DND-41 (cell line): Measurements from ENCODE around the gene MLF2.
A peak's percentile ranks its signal among the peaks of the same experiment; 100 is the strongest.

Experiments
- ATAC-seq: fragments of 200-7000 bp; cut with Tn5 transposase; 3 replicates; pipeline ENCODE4 v1.9.1; 2021; ENCODE audit warnings: low read depth; ENCODE audit not compliant: insufficient read depth
- DNase-seq: peaks from one replicate; pipeline ENCODE4 v3.0.0-alpha.2; 2020
- H2AFZ ChIP-seq: 2 replicates; pipeline ENCODE4 v1.6.0; 2012; ENCODE audit warnings: low read depth, low read length
- H3K27ac ChIP-seq: 2 replicates; pipeline ENCODE4 v1.5.1; 2012; ENCODE audit warnings: low read length, inconsistent platforms
- H3K27me3 ChIP-seq: fragments of 200-600 bp; sonication (generic); 2 replicates; pipeline ENCODE4 v1.6.0; 2012; ENCODE audit warnings: low read length, mild to moderate bottlenecking, inconsistent platforms; ENCODE audit not compliant: insufficient read depth, poor library complexity
- H3K36me3 ChIP-seq: 2 replicates; pipeline ENCODE4 v1.5.1; 2012; ENCODE audit warnings: low read length, inconsistent platforms; ENCODE audit not compliant: insufficient read depth
- H3K4me1 ChIP-seq: 2 replicates; pipeline ENCODE4 v1.5.1; 2012; ENCODE audit warnings: mild to moderate bottlenecking, low read length; ENCODE audit not compliant: insufficient read depth
- H3K4me2 ChIP-seq: 2 replicates; pipeline ENCODE4 v1.6.0; 2012; ENCODE audit warnings: mild to moderate bottlenecking, moderate library complexity, low read length, inconsistent platforms; ENCODE audit not compliant: insufficient read depth
- H3K4me3 ChIP-seq, 2 experiments: fragments of 200-600 bp in 1 of 2; shearing (Covaris generic) in 1 of 2; 2 replicates each; pipeline ENCODE4 v1.5.1; 2012 to 2016; ENCODE audit warnings: inconsistent platforms in 2 of 2, low read length in 2 of 2, mild to moderate bottlenecking in 2 of 2, low read depth in 1 of 2, moderate library complexity in 1 of 2
- H3K79me2 ChIP-seq: 2 replicates; pipeline ENCODE4 v1.6.0; 2012; ENCODE audit warnings: low read length, inconsistent platforms; ENCODE audit not compliant: insufficient read depth
- H3K9ac ChIP-seq: 2 replicates; pipeline ENCODE4 v1.6.0; 2012; ENCODE audit warnings: low read depth, mild to moderate bottlenecking, inconsistent platforms, low read length, moderate library complexity
- H3K9me3 ChIP-seq: 2 replicates; pipeline ENCODE4 v1.5.1; 2012; ENCODE audit warnings: low read length, moderate library complexity, mild to moderate bottlenecking, inconsistent platforms; ENCODE audit not compliant: insufficient read depth, severe bottlenecking
- H4K20me1 ChIP-seq: 2 replicates; pipeline ENCODE4 v1.6.0; 2012; ENCODE audit warnings: low read length; ENCODE audit not compliant: insufficient read depth
- CTCF ChIP-seq: IDR thresholded peaks from 2 replicates; pipeline ENCODE4 v1.5.1; 2012; ENCODE audit warnings: borderline replicate concordance, low read length, moderate library complexity, mild to moderate bottlenecking; ENCODE audit not compliant: poor library complexity, severe bottlenecking; ENCODE audit errors: extremely low read depth
- EZH2 ChIP-seq: IDR thresholded peaks from 3 replicates; pipeline ENCODE4 v1.6.1; 2012; ENCODE audit warnings: borderline replicate concordance, low read depth, mild to moderate bottlenecking, moderate library complexity, low read length, inconsistent platforms; ENCODE audit not compliant: severe bottlenecking

MLF2 gene

GRCh38 chr12:6767353-6768319, 14.7 kb upstream of the MLF2 start:
- ATAC-seq, result no peak

GRCh38 chr12:6766651-6767349, 13.9 kb upstream of the MLF2 start:
- H3K27ac ChIP-seq, result no peak overlapping the region
- ATAC-seq (peak; percentile 74), DNase-seq (peak; percentile 48)
- H2AFZ ChIP-seq, result peak overlapping the region; percentile 80
- H3K36me3 ChIP-seq, result no peaks in the 10 kb centered on the region
- H3K4me1 ChIP-seq, result peaks cover 30% of the 10 kb centered on the region
- H3K4me2 ChIP-seq, result peak overlapping the region; percentile 88
- peak overlapping the region; percentile 61 for H3K9ac ChIP-seq
- H3K9me3 ChIP-seq, result no peaks in the 10 kb centered on the region
- peaks cover 58% of the 10 kb centered on the region for H3K27me3 ChIP-seq
- peak overlapping the region; percentile 24 to 62; a peak in 3 of 4 replicates for H3K4me3 ChIP-seq
- TF ChIP-seq CTCF, result peak; percentile 72
- TF ChIP-seq EZH2, result peak; percentile 82
- H4K20me1 ChIP-seq, result peaks cover 11% of the 10 kb centered on the region
- H3K79me2 ChIP-seq, result no peaks in the 10 kb centered on the region

More at GRCh38 chr12:6767353-6768319, 14.7 kb upstream of the MLF2 start:
- peaks cover 30% of the 10 kb centered on the region for H3K4me1 ChIP-seq
- H3K9me3 ChIP-seq, result no peaks in the 10 kb centered on the region
- peak overlapping the region; percentile 24 to 62; a peak in 3 of 4 replicates for H3K4me3 ChIP-seq
- H3K79me2 ChIP-seq, result no peaks in the 10 kb centered on the region
- peak overlapping the region; percentile 61 for H3K9ac ChIP-seq
- H4K20me1 ChIP-seq, result peaks cover 11% of the 10 kb centered on the region
- peak; percentile 2 for TF ChIP-seq EZH2
- no peak for TF ChIP-seq CTCF
- H3K36me3 ChIP-seq, result no peaks in the 10 kb centered on the region
- peak overlapping the region; percentile 88 for H3K4me2 ChIP-seq
- peaks cover 55% of the 10 kb centered on the region for H3K27me3 ChIP-seq
- no peak overlapping the region for H3K27ac ChIP-seq
- H2AFZ ChIP-seq, result peak overlapping the region; percentile 80; the same call in 1 of the 2 replicates
- DNase-seq, result no peak

GRCh38 chr12:6765634-6766581, 13.0 kb upstream of the MLF2 start, which contains the start of gene PTMS:
PTMS (plus strand) TSS chr12:6766363; CDS start chr12:6766706, 343 bp downstream.
- H3K4me2 ChIP-seq, result peak within 1 kb of the TSS; percentile 88
- TF ChIP-seq CTCF (no peak), EZH2 (peak; percentile 88)
- peaks cover 30% of the 10 kb centered on the region for H3K4me1 ChIP-seq
- ATAC-seq (peak; percentile 41), DNase-seq (peak; percentile 62)
- H3K27me3 ChIP-seq, result peaks cover 58% of the 10 kb centered on the region
- H4K20me1 ChIP-seq, result peaks cover 11% of the 10 kb centered on the region
- no peaks in the 10 kb centered on the region for H3K36me3 ChIP-seq
- no peaks in the 10 kb centered on the region for H3K9me3 ChIP-seq
- no peak within 1 kb of the TSS for H3K27ac ChIP-seq
- peak within 1 kb of the TSS; percentile 61 for H3K9ac ChIP-seq
- H3K4me3 ChIP-seq, result peak within 1 kb of the TSS; percentile 24 to 62; a peak in 3 of 4 replicates
- H2AFZ ChIP-seq, result peak within 1 kb of the TSS; percentile 80
- no peaks in the 10 kb centered on the region for H3K79me2 ChIP-seq
